Upper lobe of left lung (tissue), 4 donors: ENCODE results near the gene DLG2.

Experiments used
- EP300 ChIP-seq, 4 donors: sonication (generic); formaldehyde crosslinking; IDR thresholded peaks; one replicate each; pipeline ENCODE4 v1.5.1; 2017; ENCODE audit warnings: antibody characterized with exemption in 4 of 4, control low read depth in 2 of 4
- TF ChIP-seq, protein P1 (sequence below), 6 experiments: fragments of 450-650 bp in 4 of 6; fragments of 200-600 bp in 2 of 6; sonication (generic) in 2 of 6; IDR thresholded peaks; one replicate each; pipeline ENCODE4 v1.5.1; 2016 to 2019; ENCODE audit warnings: antibody characterized with exemption in 6 of 6

GRCh38 chr11:84573868-84574267, 1053.3 kb downstream of the DLG2 start:
- TF ChIP-seq, protein P1, sequence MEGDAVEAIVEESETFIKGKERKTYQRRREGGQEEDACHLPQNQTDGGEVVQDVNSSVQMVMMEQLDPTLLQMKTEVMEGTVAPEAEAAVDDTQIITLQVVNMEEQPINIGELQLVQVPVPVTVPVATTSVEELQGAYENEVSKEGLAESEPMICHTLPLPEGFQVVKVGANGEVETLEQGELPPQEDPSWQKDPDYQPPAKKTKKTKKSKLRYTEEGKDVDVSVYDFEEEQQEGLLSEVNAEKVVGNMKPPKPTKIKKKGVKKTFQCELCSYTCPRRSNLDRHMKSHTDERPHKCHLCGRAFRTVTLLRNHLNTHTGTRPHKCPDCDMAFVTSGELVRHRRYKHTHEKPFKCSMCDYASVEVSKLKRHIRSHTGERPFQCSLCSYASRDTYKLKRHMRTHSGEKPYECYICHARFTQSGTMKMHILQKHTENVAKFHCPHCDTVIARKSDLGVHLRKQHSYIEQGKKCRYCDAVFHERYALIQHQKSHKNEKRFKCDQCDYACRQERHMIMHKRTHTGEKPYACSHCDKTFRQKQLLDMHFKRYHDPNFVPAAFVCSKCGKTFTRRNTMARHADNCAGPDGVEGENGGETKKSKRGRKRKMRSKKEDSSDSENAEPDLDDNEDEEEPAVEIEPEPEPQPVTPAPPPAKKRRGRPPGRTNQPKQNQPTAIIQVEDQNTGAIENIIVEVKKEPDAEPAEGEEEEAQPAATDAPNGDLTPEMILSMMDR (IDR thresholded peaks at IDR 0.05): no peak
- TF ChIP-seq EP300 (IDR thresholded peaks at IDR 0.05): no peak
